Activated naive CD8-positive, alpha-beta T cell treated with anti-CD3 and anti-CD28 coated beads for 36 hours (primary cell): ENCODE results near the gene SAAL1. TPM values are rescaled to one million over a fixed set of nuclear protein-coding genes. Genes with fewer than 3 reads are reported as not detected.

Experiments
- DNase-seq: peaks from one replicate; pipeline ENCODE4 v3.0.0; 2021
- H3K27ac Mint-ChIP-seq: one replicate; pipeline ENCODE4 v1.8.0; 2022; ENCODE audit warnings: mild to moderate bottlenecking, moderate library complexity, mixed read lengths
- H3K27me3 Mint-ChIP-seq: one replicate; pipeline ENCODE4 v1.8.0; 2022; ENCODE audit warnings: mild to moderate bottlenecking, mixed read lengths
- H3K36me3 Mint-ChIP-seq: one replicate; pipeline ENCODE4 v1.8.0; 2021; ENCODE audit warnings: mild to moderate bottlenecking, mixed read lengths
- H3K4me1 Mint-ChIP-seq: one replicate; pipeline ENCODE4 v1.8.0; 2021; ENCODE audit warnings: mixed read lengths
- H3K4me3 Mint-ChIP-seq: one replicate; pipeline ENCODE4 v1.8.0; 2022; ENCODE audit warnings: mild to moderate bottlenecking, moderate library complexity, mixed read lengths
- H3K9me3 Mint-ChIP-seq: one replicate; pipeline ENCODE4 v1.8.0; 2022; ENCODE audit warnings: mixed read lengths
- total RNA-seq, 2 experiments: library from RNA; stranded (reverse); gene quantifications; one replicate each; pipeline ENCODE4 v1.2.3, GENCODE V29; 2021

Gene SAAL1
- total RNA-seq, 2 experiments from 2014 or later = 52.2 to 52.4 TPM

GRCh38 chr11:18063862-18064434 is 41.9 kb downstream of the SAAL1 start:
- no peaks in the 10 kb centered on the region for H3K27me3 Mint-ChIP-seq
- no peak overlapping the region for H3K27ac Mint-ChIP-seq
- H3K4me1 Mint-ChIP-seq = no peaks in the 10 kb centered on the region
- H3K36me3 Mint-ChIP-seq = peaks cover 2% of the 10 kb centered on the region
- H3K9me3 Mint-ChIP-seq = no peaks in the 10 kb centered on the region
- no peak for DNase-seq
- H3K4me3 Mint-ChIP-seq = no peak overlapping the region

GRCh38 chr11:18063125-18063524 is 42.8 kb downstream of the SAAL1 start:
- Mint-ChIP-seq H3K27me3 (no peaks in the 10 kb centered on the region), H3K4me3 (no peak overlapping the region), H3K36me3 (peaks cover 2% of the 10 kb centered on the region), H3K4me1 (no peaks in the 10 kb centered on the region), H3K27ac (no peak overlapping the region), H3K9me3 (no peaks in the 10 kb centered on the region)
- no peak for DNase-seq

GRCh38 chr11:18061351-18061750 is 44.5 kb downstream of the SAAL1 start:
- Mint-ChIP-seq H3K9me3 (no peaks in the 10 kb centered on the region), H3K27me3 (no peaks in the 10 kb centered on the region), H3K4me3 (no peak overlapping the region), H3K36me3 (peaks cover 2% of the 10 kb centered on the region), H3K27ac (no peak overlapping the region), H3K4me1 (peaks cover 1% of the 10 kb centered on the region)
- DNase-seq = no peak

GRCh38 chr11:18056561-18057181 is 49.2 kb downstream of the SAAL1 start:
- Mint-ChIP-seq H3K27me3 (no peaks in the 10 kb centered on the region), H3K27ac (no peak overlapping the region), H3K4me1 (peaks cover 1% of the 10 kb centered on the region), H3K9me3 (no peaks in the 10 kb centered on the region), H3K36me3 (peaks cover 3% of the 10 kb centered on the region), H3K4me3 (no peak overlapping the region)
- DNase-seq = no peak

- Mint-ChIP-seq H3K4me1 (peaks cover 1% of the 10 kb centered on the region), H3K27ac (no peak overlapping the region), H3K9me3 (no peaks in the 10 kb centered on the region), H3K4me3 (no peak overlapping the region), H3K36me3 (peaks cover 3% of the 10 kb centered on the region), H3K27me3 (no peaks in the 10 kb centered on the region)
- DNase-seq = no peak
These were observed 51.3 kb downstream of the SAAL1 start for GRCh38 chr11:18054511-18055103.

- peaks cover 27% of the 10 kb centered on the region for H3K27me3 Mint-ChIP-seq
- no peak overlapping the region for H3K4me3 Mint-ChIP-seq
- no peaks in the 10 kb centered on the region for H3K4me1 Mint-ChIP-seq
- no peak for DNase-seq
- H3K36me3 Mint-ChIP-seq = peaks cover 5% of the 10 kb centered on the region
- no peak overlapping the region for H3K27ac Mint-ChIP-seq
- H3K9me3 Mint-ChIP-seq = peaks cover 7% of the 10 kb centered on the region
These were observed 55.0 kb downstream of the SAAL1 start for GRCh38 chr11:18050848-18051247.

- Mint-ChIP-seq H3K27ac (no peak within 1 kb of the TSS), H3K4me1 (no peaks in the 10 kb centered on the region), H3K4me3 (no peak within 1 kb of the TSS), H3K36me3 (peaks cover 8% of the 10 kb centered on the region), H3K27me3 (peaks cover 58% of the 10 kb centered on the region), H3K9me3 (peaks cover 7% of the 10 kb centered on the region)
- DNase-seq = no peak
These were observed 59.6 kb downstream of the SAAL1 start, which contains the start of gene TPH1 for GRCh38 chr11:18046116-18046777. Gene TPH1 (minus strand): TSS chr11:18046269. CDS start chr11:18040762, 5,507 bp downstream.

- DNase-seq = no peak
- H3K27ac Mint-ChIP-seq = no peak overlapping the region
- no peaks in the 10 kb centered on the region for H3K9me3 Mint-ChIP-seq
- no peak overlapping the region for H3K4me3 Mint-ChIP-seq
- peaks cover 10% of the 10 kb centered on the region for H3K27me3 Mint-ChIP-seq
- peaks cover 2% of the 10 kb centered on the region for H3K36me3 Mint-ChIP-seq
- no peaks in the 10 kb centered on the region for H3K4me1 Mint-ChIP-seq
These were observed 69.4 kb downstream of the SAAL1 start for GRCh38 chr11:18036456-18036855.

Other genes starting within 250 kb of the SAAL1 start
- 10 to 100 TPM; 37.0 to 38.0 TPM for gene SERGEF, start 93.0 kb downstream of the SAAL1 start, total RNA-seq
- 1 to 10 TPM in 1 of 2 experiments, under 1 TPM in 1; 0.46 to 1.0 TPM for gene TPH1, start 59.8 kb downstream of the SAAL1 start, total RNA-seq
- not detected for gene MRGPRX3, start 26.5 kb upstream of the SAAL1 start, total RNA-seq
- gene MRGPRX4, start 66.8 kb upstream of the SAAL1 start, total RNA-seq = not detected
- gene SAA4, start 130.7 kb upstream of the SAAL1 start, total RNA-seq = not detected
- gene SAA2, start 142.6 kb upstream of the SAAL1 start, total RNA-seq = not detected
- not detected for gene SAA1, start 160.2 kb upstream of the SAAL1 start, total RNA-seq
- 10 to 100 TPM; 14.1 to 15.9 TPM for gene HPS5, start 216.1 kb upstream of the SAAL1 start, total RNA-seq
- 10 to 100 TPM; 61.1 to 63.2 TPM for gene GTF2H1, start 216.5 kb upstream of the SAAL1 start, total RNA-seq